T follicular helper cell (primary cell): ENCODE data around the gene FGF2.
A peak's percentile ranks its signal among the peaks of the same experiment; 100 is the strongest.

ENCODE experiments used
- DNase-seq: peaks from one replicate; pipeline ENCODE4 v3.0.0-alpha.2; 2020; ENCODE audit warnings: low read depth

Gene FGF2

GRCh38 chr4:122894827-122895226 is 68.2 kb downstream of the FGF2 start:
- no peak for DNase-seq

- no peak for DNase-seq
These were observed 68.8 kb downstream of the FGF2 start for GRCh38 chr4:122895336-122895995.

GRCh38 chr4:122896270-122896669 is 69.6 kb downstream of the FGF2 start:
- DNase-seq, result no peak

- DNase-seq, result no peak
These were observed 71.9 kb downstream of the FGF2 start for GRCh38 chr4:122898370-122899150.

DNA sequence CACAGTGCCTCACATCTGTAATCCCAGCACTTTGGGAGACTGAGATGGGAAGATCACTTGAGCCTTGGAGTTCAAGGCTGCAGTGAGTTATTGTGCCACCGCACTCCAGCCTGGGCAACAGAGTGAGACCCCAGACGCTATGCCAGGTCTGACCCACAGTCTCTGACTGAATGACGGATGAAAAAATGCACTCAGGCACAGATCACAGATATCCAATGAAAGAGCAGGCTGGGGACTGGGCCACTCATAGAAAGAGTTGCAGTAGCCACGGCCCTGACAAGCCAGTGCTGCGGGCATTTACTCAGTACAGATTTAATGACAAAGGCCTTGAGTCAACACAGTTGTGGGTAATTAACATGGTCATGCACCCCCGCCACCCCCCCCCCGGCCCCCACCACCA is 73.1 kb downstream of the FGF2 start:
- DNase-seq, result no peak

GRCh38 chr4:122900314-122900713 is 73.7 kb downstream of the FGF2 start:
- DNase-seq, result no peak

DNA sequence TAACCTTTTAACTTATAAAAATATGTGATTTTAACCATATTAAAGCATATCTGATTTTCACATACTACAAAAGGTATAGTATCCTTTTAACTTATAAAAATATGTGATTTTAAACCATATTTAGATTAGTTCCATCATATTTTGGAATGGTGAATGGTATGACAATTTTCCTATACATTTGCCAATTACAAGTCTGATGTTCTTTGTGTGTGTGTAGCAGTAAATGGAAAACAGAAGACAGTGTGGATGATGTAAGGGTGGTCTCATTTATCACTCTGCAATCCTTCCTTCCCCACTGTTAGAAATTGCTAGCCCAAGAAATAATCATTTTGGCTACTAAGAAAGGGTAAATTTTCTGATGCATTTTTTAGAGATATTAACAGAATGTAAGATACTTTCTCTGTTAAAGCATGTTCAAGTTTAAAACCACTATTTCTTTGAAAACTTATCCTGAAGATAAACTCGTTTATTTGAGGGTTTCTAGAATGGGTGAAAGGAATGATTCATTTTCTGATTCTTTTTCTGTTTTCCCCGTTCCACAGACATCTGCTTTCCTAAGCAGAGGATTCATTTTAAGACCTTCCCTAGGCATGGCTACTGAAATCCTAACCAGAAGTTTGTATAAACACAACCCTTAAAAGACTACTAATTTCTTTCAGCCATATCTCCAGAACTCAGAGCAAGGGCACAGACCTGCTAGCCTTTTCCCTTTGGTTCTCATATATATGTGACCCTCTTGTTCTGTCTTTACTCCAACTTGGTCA is 74.8 kb downstream of the FGF2 start:
- DNase-seq, result no peak

DNA sequence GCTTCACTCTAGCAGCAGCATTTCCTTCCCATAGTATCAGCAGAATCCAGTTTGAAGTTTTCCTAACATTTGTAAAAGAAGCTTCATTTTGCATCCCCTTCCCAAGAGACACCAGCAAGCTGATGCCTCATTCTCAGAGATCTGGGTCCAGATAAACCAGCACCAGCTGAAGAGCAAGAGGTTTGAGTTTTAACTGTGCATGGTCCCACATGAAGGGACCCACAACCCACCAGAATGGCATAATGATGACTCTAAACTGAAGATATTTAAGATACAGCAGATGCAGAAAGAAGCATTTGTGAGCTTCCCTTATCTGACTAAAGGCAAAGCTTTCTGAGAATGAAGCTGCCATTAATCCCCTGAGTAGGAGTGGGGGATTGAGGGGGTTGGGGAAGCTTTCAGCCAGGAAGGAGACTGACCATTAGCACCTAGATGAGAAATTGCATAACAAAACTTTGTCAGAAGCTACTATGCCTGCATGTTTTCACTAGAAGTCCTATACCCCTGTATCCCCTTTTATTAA is 77.2 kb downstream of the FGF2 start:
- no peak for DNase-seq

DNA sequence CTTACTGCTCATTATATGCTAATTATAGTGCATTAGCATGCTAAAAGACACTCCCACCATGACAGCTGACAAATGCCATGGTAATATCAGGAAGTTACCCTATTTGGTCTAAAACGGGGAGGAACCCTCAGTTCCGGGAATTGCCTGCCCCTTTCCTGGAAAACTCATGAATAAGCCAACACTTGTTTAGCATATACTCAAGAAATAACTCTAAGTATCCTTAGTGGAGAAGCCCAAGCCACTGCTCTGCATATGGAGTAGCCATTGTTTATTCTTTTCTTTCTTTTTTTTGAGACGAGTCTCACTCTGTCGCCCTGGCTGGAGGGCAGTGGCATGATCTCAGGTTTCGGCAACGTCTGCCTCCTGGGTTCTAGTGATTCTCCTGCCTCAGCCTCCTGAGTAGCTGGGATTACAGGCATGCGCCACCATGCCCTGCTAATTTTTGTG is 80.3 kb downstream of the FGF2 start:
- DNase-seq, result no peak

- DNase-seq, result no peak
These were observed 81.6 kb downstream of the FGF2 start for GRCh38 chr4:122908223-122908622.

DNA sequence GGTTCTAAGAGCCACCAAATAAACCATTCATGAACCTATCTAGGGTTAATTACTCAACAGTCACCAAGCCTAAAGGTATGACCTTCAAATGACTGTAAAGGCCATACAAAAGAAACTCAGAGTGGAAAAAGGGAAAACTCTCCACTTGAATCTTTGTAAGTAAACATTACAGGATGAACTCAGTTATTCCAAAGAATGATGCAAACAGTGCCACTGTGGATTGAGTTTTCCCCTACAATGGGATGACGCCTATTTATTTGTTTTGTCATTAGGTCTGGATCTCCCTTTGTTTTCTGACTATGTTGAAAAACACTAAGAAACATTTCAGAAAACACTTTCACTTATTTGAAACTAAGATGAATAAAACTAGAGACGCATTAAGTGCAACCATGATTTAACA is 83.1 kb downstream of the FGF2 start:
- DNase-seq, result no peak

DNA sequence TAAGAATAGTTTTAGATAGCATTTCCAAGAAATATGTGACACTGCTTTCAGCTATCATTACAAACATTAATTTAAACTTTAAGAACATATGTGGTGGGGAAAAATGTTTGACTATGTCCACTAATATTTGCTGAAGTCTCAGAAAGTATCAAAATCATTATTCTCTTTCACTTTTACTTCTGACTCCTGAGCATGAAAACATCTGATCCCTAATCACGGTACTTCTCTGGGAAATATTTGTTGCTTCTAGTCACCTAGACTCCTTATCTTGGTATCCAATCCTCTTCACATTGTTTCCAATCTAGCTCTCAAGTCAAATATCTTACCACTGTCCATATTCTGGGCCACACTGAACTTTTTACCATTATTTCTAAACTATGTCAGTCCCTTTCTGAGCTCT is 85.0 kb downstream of the FGF2 start:
- DNase-seq, result no peak

- DNase-seq, result no peak
These were observed 86.4 kb downstream of the FGF2 start for GRCh38 chr4:122912810-122913575.

DNA sequence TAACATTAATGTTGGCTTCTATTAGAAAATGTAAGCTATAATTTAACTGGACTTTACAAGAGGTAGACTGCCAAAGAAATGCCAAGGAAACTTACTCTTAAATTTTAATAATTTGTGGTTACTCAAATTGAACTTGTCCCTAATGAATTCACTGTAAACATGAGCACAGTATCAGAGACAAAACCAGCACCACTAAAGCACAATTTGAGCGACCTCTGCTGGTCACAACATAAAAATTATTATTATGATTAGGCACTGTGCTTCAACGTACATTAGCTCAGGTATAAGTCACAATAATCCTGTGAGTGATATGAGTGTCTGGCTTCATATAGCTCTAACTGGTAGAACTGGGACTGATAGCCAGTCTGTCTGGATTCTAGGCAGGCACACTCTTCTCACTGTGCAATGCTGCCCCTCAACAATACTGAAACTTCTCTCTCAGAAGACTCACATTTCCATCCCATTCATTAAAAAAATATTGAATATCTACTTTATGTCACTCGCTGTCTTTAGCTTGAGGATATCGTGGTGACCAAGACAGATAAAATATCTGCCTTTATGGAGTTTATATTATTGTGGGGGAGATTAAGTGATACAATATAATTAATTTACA is 87.8 kb downstream of the FGF2 start:
- no peak for DNase-seq

GRCh38 chr4:122914938-122915337 is 88.3 kb downstream of the FGF2 start:
- DNase-seq, result no peak

GRCh38 chr4:122917731-122918130 is 91.1 kb downstream of the FGF2 start:
- DNase-seq, result no peak

DNA sequence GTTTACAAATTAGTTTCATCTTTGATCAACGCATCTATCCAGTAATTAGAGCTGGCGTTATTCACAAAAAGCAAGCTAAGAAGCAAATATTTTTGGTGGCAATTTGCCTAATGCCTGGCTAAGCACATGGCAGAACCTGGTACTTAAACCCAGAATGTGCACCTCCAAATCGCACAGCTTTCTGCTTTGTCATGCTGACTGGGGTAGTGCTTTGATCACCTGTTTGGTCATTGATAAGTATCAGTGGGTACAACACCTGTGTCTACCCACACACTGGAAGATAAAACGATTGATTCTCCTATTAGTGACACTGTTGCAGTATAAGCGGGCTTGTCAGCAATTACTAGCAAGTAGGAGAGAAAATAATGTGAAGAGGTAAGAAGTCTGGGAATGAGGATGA is 93.8 kb downstream of the FGF2 start:
- no peak for DNase-seq

DNA sequence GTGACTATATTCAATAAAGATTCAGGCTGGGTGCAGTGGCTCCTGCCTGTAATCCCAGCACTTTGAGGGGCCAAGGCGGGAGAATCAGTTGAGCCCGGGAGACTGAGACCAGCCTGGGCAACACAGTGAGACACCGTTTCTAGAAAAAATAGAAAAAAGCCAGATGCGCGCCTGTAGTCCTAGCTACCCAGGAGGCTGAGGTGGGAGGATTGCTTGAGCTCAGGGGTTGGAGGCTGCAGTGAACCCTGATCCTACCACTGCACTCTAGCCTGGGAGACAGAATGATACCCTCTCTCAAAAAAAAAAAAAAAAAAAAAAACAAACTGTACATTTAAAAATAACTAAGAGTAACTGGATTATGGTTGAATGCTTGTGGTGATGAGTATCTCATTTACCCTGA is 94.7 kb downstream of the FGF2 start:
- DNase-seq, result no peak

DNA sequence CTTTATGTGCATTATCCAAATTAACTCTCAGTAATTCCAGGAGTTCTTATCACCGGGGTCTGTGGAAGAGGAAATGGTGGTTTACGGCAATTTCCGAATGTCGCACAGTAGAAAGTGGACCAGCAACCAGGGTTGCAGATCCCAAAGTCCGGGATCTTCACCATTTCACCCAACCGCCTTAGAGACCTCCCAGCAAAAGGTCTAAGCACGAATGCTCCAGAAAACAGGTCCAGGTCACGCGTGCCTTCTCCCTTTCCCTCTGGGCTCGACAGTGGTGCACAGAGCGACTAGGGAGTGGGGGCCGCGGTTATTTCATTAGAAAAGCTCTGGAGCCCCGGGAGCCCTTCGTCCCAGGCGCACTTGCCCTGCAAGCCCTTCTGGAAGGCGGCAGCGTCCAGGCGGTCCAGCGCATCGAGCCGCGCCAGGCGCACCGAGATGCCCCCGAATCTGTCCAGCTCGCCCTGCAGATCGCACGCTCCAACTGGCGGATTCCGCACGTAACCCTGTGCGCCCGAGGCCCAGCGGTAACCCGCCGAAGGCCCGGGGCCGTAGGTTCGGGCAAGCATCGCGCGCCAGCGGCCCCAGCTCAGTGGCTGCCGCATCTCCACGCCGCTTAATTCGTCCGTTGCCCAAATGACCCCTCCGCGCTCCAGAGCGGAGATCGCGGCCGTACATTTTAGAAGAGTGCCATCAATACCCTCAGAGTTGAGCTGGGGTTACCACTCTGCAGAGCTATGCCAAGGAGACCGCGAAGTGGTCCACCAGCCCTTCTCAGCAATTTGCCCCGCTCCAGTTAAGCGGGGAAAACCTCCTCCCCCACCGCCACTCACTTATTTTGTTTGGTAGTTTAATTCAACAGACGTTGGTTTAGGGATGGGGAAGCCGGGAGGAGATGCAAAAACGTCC is 95.6 kb downstream of the FGF2 start, which contains the start of gene NUDT6:
NUDT6 (minus strand) TSS at position 627 of the 906 bp plus-strand sequence; CDS start at position 602, 25 bp downstream.
- no peak for DNase-seq

GRCh38 chr4:122922877-122923511 is 96.4 kb downstream of the FGF2 start:
- peak; percentile 81 for DNase-seq
